ENCODE results near the gene ZNF57. TPM values are rescaled to one million over a fixed set of nuclear protein-coding genes. Genes with fewer than 3 reads are reported as not detected.
A peak's percentile ranks its signal among the peaks of the same experiment; 100 is the strongest.

ZNF57 gene
- total and polyA plus RNA-seq, 9 of the 15 experiments (the other 6 are each of a cell fraction or from before 2014, with no cell fraction given), result 3.9 to 13.5 (median 7.8) TPM

GRCh38 chr19:2962018-2962670 is 61.4 kb downstream of the ZNF57 start (continued):
- TF ChIP-seq TRIM25 (IDR thresholded peaks at IDR 0.05; ENCODE audit: borderline replicate concordance) (peak; percentile 38; the same call in 1 of the 2 replicates), NCOR1 (IDR thresholded peaks at IDR 0.05) (no peak), ELF2 (CRISPR knock-in tag; IDR thresholded peaks at IDR 0.05) (no peak), ZZZ3 (IDR thresholded peaks at IDR 0.05) (no peak), TEAD1 (CRISPR knock-in tag; IDR thresholded peaks at IDR 0.05) (0 out of 4 replicates have a peak, but pooled peaks of 1 of the 2 experiments have one; percentile 65), XRCC3 (IDR thresholded peaks at IDR 0.05) (no peak), GTF2E2 (tag; IDR thresholded peaks at IDR 0.05) (no peak), GATAD2B (IDR thresholded peaks at IDR 0.05; ENCODE audit: borderline replicate concordance) (no peak), E2F5 (CRISPR knock-in tag; IDR thresholded peaks at IDR 0.05) (no peak), ZNF165 (CRISPR knock-in tag; IDR thresholded peaks at IDR 0.05; ENCODE audit: borderline replicate concordance) (no peak), SIX5 (IDR thresholded peaks at IDR 0.05; ENCODE audit: borderline replicate concordance in 1 of 2, insufficient read depth in 1 of 2, low read depth in 1 of 2, low read length in 2 of 2) (no peak), U2AF2 (optimal IDR thresholded peaks at IDR 0.05; ENCODE audit: low read depth, low read length) (no peak), DIDO1 (tag; IDR thresholded peaks at IDR 0.05; ENCODE audit: low read depth) (no peak), TRIM28 (IDR thresholded peaks at IDR 0.05) (no peak), RB1 (IDR thresholded peaks at IDR 0.05; ENCODE audit: low read depth) (peak; percentile 73), SRSF3 (IDR thresholded peaks at IDR 0.05; ENCODE audit: insufficient read depth, low read length) (no peak), ZNF518B (CRISPR knock-in tag; IDR thresholded peaks at IDR 0.05) (no peak), ZNF280A (IDR thresholded peaks at IDR 0.05; ENCODE audit: low read depth, partially characterized antibody) (no peak), GATAD2A (IDR thresholded peaks at IDR 0.05) (no peak), GTF2A2 (tag; IDR thresholded peaks at IDR 0.05) (no peak), USF2 (CRISPR knock-in tag; IDR thresholded peaks at IDR 0.05) (no peak)

Measured in K562 (cell line).